ENCODE measurements around the gene NGEF.
"Not testable (repeated sequence)": the region's sequence is repeated elsewhere in the genome, so short reads cannot be mapped to it uniquely, and the experiment has no call there.

NGEF gene

DNA sequence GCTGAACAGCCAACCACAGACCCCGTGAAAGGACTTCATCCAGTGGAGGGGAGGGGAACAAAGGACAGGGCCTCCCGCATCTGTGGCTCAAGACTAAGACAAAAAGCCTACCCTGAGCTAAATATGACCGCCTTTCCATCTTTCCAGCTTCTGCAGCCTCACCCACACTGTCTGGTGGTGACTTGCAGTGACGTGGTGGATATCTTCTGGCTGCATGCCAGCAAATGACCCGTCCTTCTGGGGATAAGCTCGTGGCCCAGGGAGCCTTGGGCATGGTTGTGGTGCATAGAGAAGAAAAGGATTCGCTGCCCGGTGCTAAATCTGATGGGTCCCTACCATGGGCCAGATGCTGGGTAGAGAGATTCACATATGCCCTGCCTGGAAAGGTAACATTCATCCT is 8.7 kb upstream of the NGEF start:
- DNase-seq (ENCODE audit: low read depth): no peak

DNA sequence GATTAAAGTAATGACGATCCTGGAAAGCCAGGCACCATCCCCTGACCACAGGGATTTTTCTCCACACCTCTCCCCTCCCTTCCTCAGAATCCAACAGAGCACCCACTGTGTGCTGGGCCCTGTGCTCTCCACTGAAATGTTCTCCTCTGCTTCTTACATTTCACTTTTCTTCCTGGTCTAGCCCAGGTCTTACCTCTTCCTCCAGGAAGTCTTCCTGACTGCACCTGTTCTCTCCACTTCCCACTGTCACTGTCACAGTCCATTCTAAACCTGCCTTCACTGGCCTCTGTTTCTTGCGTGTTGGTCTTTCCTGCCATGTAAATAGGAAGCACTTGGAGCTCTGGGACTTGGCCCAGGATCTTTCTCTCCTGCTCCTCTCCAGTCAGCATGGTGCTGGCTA is 7.4 kb upstream of the NGEF start:
- no peak for DNase-seq (ENCODE audit: low read depth)

DNA sequence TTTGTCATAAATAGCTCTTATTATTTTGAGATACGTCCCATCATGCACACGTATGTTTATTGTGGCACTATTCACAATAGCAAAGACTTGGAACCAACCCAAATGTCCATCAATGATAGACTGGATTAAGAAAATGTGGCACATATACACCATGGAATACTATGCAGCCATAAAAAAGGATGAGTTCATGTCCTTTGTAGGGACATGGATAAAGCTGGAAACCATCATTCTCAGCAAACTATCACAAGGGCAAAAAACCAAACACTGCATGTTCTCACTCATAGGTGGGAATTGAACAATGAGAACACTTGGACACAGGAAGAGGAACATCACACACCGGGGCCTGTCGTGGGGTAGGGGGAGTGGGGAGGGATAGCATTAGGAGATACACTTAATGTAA is 6.6 kb upstream of the NGEF start:
- DNase-seq (ENCODE audit: low read depth): not testable (repeated sequence)

DNA sequence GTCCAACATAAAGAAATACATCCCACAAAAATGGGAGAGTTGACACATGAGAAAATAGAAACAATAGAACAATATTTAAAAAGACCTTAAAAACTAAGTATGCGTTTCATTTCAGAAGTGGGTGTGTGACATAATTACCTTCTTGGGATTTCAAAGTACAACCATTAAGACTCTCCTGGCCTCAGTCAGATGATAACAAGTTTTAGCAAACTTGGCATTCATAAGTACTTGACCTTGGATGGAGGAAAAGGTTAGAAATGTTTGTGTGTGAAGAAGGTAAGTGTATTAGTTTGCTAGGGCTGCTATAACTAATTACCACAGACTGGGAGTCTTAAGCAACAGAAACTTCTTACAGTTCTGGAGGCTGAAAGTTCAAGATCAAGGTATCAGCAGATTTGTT is 4.9 kb upstream of the NGEF start:
- DNase-seq (ENCODE audit: low read depth): no peak

DNA sequence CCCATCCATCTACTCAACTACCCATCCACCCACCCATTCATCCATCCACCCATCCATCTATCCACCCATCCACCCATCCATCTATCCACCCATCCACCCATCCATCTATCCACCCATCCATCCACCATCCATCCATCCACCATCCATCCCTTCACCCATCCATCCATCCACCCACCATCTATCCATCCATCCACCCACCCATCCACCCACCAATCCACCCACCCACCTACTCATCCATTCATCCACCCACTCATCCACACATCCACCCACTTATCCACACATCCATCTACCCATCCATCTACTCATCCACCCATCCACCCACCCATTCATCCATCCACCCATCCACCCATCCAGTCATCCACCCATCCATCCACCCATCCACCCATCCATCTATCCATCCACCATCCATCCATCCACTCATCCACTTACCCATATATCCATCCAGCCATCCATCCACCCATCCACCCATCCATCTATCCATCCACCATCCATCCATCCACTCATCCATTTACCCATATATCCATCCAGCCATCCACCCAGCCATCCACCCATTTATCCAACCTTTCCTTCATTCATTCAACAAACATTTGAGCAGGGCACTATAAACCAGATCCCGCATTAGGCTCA is 2.1 kb upstream of the NGEF start:
- no peak for DNase-seq (ENCODE audit: low read depth)

DNA sequence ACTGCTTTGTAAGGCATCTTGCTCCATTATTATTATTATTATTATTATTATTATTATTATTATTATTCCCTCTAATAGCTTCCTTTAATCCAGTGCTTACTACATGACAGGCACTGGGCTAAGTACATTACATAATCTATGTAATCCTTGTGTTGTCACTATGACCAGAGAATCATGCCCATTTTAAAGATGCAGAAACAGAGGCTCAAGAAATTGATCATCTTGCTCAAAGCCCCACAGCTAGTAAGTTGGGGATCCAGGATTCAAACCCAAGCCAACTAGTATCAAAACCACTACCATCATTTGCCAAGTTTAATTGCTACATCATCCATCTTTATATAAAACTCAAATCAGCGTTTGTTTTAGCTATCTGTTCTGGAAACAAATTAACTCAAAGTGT is 594 bp upstream of the NGEF start:
- DNase-seq (ENCODE audit: low read depth): no peak

DNA sequence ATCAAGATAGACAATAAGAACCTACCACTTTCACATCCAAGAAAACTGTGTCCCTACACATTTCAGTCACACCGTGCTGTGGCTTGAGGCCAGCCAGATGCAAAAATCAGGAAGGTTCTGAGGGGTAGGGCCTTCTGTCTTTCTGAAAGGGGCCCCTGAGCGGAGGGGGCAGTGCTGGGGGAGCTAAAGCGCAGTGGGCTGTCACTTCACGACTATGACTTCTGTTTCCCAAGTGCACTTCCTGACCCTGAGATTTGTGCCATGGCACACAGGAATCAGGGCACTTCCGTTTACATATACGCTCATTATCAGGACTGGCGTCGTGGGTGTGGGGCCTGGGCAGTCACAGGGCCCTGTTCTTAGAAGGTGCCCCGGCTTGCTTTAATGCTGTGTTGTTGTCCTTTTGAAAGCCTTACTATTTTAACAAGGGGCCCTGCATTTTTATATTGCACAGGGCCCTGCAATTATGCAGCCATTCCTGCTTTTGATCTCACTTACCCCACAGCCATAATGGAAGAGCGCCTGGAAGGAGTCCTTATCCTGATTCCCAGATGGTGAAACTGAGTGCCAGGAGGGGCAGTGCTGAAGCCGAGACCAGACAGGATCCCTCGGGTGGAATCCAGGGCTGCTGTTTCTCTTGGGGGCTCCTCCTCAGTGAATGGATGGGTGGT is 620 bp downstream of the NGEF start:
- DNase-seq (ENCODE audit: low read depth): no peak

DNA sequence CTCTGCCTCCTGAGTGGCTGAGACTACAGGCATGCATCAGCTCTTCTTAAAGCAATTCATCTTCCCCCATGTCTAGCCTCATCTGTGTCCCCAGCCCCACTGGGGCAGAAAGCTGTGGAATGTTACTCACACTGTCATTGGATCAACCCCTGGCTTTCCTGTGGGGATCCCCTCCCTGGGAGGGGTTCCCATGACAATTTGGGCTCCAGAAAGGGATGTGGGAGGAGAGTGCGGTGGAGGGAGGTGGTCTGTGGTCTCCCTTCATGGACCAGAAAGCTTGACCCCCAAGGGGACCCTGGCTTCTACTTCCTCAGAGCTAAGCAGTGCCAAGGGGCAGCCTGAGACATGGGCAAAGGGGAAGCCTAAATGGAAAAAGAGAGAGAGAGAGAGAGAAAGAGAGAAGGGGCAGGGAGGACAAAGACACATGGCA is 1.3 kb downstream of the NGEF start:
- no peak for DNase-seq (ENCODE audit: low read depth)

DNA sequence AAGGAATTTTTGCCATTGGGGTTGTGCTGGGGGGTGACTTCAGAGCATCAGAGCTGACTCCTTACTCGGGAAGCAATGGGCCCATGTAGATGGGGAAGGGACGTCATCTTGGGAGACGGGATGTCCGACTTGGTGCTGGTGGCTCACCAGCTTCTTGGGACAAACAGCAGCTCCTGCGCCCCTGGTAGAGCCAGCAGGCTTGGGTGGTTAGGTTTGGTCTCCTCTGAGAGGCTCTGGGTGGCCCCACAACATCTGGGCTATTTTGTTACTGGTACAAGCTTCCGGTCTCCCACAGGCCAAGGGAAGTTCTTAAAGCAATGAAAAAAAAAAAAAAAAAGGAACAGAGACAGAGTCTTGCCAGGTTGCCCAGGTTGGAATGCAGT is 1.8 kb downstream of the NGEF start:
- no peak for DNase-seq (ENCODE audit: low read depth)

DNA sequence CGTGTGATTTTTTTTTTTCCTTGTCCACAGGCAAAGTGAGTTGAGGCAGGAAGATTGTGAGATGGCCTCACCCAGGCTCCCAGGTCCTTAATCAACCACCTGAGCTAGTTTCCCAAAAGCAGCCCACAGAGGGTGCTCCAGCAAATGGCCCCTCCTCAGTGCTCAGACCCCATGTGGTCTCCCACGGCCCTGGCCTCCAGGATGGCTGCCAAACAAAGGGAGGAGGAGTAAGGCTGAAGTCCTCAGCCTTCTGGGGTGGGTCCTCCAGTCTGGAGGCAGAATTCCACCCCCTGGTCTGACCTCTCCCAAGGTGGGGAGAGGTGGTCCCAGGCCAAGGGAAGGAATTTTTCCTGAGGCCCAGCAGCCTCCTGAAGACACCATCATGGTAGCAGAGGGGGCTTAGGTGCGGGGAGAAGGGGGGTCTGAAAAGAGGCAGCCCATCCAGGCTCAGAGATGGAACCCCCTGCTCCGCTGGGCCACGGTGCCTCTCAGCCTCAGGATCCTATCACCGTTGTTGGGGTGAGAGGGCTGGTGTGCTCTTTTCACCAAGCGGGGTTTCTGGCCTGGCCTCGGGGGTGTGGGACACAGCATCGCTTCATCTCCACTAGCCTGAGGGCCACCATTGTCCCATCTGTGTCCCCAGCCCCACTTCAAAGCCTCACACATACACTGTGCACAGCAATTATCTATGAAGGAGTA is 2.3 kb downstream of the NGEF start:
- DNase-seq (ENCODE audit: low read depth): no peak

DNA sequence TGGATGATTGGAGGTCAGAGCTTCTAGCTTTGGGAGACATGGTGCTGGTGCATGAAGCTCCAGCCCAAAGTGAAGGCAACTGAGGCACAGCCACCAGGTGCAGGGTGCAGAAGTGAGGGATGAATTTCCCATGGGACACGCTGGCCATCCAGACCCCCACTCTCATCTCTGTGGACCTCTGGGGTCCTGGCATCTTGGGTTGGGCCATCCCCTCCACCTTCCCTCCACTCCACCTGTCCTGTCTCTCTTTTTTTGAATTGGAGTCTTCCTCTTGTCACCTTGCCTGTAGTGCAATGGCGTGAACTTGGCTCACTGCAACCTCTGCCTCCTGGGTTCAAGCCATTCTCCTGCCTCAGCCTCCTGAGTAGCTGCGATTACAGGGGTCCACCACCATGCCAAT is 3.4 kb downstream of the NGEF start:
- no peak for DNase-seq (ENCODE audit: low read depth)

DNA sequence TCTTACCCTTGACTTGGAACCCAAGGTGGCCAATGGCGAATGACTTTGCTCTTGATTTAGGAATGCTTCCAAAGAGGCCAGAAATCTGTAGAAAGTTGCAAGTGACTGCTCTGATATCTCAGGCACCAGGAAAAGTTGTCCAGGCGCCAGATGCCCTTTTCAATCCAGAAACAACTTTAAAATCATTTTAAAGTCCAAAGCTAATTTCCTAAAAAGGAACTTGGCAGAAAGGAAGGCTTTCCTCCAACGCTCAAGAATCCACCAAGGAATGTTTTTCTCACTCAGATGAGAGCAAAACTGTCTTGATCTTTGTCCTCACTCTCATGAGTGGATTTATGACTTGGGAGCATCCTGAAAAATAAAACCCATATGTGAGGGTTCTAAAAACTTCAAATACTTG is 5.3 kb downstream of the NGEF start:
- DNase-seq (ENCODE audit: low read depth): no peak

DNA sequence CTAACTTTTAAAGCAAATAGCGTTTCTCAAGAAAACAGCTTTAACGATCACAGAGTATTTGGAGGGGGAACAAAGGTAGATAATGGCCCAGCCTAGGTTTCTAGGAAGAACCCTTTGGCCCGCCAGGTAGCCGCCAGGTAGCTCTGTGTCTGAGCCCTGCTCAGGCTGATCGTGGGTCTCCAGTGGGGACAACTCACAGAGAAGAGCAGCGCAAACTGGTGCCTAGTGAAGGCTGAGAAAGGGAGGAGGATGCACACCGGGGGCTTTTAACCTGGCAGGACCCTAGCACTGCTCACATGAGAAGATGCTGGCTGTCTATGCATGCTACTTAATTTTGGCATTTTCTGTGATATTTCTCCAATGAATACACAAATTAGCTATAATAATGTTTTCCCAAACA is 5.8 kb downstream of the NGEF start:
- DNase-seq (ENCODE audit: low read depth): no peak

DNA sequence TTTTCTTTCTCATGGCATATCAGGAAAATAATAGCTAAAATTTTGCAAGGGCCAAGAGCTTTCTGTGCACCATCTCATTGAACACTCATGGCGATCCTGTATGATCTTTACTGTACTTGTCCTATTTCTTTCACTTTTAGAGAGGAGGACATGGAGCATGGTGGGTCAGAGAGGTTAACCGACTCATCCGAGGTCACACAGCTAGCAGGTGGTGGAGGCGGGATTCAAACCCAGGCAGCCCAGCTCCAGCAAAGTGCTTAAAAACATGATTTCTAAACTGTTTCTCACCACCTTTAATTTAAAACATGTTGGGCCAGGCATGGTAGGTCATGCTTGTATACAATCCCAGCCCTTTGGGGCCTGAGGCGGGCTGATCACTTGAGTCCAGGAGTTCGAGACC is 6.4 kb downstream of the NGEF start:
- no peak for DNase-seq (ENCODE audit: low read depth)

DNA sequence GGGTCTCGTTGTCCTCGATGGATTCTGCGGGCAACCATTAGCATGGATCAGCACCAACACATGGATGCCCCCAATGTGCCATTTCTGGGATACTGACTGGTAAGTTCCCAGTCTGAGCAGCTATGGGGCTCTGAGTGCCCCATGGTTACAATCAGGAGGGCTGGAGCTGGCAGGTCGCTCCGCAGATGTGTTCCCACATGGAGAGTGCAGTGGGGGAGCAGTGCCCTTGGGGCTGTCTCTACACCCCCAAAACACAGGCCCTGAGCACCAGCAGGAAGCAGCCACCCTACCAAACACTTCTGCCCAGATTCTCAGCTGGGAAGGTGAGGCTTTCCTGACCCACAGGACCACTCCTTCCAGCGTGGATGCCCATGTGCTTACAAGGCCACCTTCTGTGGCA is 8.0 kb downstream of the NGEF start:
- no peak for DNase-seq (ENCODE audit: low read depth)

DNA sequence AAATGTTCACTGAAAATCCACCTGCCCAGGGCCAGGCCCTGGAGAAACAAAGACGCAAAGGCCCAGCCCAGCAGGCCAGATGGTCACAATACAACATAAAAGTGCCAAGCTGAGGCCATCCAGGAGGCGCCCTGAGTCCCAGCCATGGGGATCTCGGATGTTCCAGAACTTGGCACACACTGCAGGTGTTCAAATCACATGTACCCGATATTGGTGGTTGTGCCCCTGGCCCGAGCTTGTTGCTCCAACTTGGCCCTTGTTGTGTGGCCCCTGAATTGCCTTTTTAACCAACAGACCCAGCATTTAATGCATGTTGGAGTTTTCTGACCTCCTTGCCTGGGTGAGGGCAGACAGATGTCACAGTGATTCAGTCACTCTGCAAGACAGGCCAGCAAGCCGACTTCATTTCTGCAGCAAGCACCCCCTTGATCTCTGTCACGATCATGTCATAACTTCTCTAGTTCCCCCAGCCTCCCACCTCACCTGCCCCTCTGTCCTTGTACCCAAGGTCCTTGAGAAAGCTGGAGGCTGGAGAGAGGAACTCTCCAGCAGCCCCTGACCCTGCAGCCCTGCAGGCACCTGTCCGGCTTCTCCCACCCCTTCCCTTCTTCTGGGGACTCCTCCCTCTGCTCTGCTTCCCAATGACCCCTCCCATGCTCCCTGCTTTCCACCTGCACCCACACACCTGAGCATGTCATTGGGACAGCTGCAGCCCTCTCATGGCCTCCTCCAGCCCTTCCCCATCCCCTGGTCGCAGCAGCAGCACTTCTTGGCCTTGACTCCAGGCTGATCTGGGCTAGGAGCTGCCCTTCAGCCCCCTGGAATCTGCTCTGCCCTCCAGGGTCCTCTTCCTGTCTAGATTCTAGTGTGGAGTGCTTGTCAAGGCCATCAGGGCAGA is 9.1 kb downstream of the NGEF start:
- no peak for DNase-seq (ENCODE audit: low read depth)

DNA sequence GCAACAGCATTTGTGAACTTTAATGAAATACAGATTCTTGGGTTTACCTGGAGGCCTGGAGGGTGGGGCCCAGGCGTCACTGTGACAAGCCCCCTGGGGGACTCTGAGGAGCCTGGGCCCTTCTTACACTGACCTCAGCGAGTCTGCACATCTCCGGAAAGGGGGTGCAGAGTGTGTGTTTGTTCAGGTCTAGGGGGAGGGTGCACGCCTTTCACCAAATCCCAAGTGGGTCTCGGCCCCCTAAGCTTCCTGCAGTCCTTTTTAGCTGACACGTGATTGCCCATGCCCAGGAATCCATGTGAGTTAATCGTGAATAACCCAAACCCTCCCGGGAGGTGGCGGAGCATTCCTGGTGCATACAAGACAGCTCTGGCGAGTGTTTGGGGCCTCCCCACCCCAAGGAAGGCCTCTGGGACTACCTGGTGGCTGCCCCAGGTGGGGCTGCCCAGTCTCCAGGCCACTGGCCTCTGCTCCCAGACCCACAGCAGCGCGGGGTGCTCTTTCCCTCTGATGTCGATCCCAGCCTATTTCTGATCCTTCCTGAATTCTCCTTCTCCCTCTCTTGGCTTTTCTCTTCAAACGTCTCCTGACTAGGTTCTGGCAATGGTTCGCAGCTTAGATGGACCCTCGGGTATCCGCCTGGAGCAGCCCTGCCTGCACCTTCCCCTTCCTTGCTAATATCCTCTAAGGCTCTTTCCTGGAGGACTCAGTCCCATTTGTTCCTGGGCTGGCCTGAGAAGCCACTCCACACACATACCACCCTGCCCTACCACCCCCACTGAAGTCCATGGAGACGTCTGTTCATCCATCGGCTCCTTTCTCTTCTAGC is 10.0 kb downstream of the NGEF start:
- DNase-seq (ENCODE audit: low read depth): no peak

DNA sequence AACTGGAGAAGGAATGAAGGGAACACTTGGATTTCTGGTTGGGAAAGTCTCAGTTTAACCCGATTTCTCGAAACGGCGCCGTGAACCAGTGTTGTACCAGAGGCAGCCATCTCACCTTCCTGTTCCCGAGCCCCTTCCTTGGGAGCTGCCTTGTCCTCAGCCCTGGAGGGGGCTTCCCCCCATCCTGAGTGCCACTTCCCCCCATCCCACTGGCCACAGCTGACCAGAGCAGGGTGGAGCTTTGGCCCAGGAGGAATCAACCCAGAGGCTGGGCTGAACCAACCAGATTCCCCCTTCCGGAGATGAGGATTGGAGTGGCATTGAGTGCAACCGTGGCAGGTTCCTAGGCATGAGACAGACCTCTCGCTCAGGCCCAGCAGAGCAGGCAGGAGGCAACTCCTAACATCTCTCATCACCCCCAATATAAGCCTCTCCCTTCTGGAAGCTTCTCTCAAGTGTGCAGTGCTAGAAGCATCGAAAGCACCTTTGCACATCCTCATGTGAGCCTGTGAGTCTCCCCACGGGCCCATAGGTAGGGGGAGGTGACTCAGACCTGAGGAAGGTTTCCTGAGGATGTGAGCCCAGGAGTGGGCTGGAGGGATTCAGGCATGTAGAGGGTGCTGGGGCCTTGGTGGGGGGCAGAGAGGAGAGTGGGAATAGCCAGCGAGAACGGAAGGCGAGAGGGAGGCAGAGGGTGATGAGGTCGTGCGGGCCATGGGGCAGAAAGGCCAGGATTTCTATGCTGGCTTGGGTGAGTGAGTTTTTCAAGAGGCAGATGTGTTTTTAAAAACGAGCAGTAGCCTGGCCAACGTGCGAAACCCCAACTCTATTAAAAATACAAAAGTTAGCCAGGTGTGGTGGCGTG is 11.9 kb downstream of the NGEF start:
- DNase-seq (ENCODE audit: low read depth): no peak

DNA sequence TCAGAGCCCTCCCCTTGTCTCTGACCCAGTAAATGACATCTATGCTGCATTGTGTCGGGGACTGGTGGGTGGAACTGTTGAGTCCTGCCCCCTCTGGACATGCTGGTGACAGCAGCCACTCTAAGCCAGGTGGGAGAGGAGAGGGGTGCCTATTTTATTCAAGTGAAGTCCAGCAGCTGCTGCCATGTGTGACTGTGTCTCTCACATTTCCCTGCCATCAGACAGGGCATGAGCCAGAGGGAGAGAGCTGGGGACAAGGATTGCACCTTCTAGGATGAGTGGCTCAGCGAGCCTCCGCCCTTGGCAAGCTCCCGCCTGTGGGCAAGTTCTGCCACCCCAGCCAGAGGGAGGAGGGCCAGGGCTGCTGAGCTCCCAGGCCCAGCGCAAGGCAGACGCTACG is 13.7 kb downstream of the NGEF start:
- no peak for DNase-seq (ENCODE audit: low read depth)

DNA sequence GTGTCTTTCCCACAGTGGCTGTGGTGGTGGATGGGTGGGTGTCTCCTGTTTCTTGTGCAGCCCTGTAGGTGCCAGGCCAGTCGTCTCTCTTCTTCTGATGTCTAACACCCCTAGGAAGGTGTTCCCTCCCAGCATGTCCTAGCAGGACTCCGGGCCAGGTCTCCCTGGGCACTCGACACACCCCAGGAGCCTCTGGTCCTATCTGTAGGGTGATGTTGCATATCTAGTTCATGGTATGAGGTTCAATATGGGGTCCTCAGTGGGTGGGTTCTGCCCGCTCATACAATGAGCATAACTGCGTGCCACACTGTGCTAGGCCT is 14.4 kb downstream of the NGEF start:
- DNase-seq (ENCODE audit: low read depth): no peak

All from stimulated activated CD8-positive, alpha-beta memory T cell treated with anti-CD3 and anti-CD28 coated beads, Interleukin-7, amount 100 ng/mL, for 24 hours (primary cell).